GM18870 (cell line): Measurements from ENCODE around the gene ARHGEF28.

Experiments used
- ATAC-seq: cut with Tn5 transposase; IDR thresholded peaks from one replicate; pipeline ENCODE4 v1.9.1; 2021; ENCODE audit warnings: moderate library complexity; ENCODE audit not compliant: unreplicated experiment

Gene ARHGEF28

GRCh38 chr5:73985145-73985544 is 359.1 kb downstream of the ARHGEF28 start:
- no peak for ATAC-seq

- no peak for ATAC-seq
These were observed 360.7 kb downstream of the ARHGEF28 start for GRCh38 chr5:73986729-73987128.

GRCh38 chr5:73987915-73988314 is 361.9 kb downstream of the ARHGEF28 start:
- ATAC-seq = no peak

- no peak for ATAC-seq
These were observed 364.0 kb downstream of the ARHGEF28 start for GRCh38 chr5:73989956-73990355.
